Fibroblast of skin of scalp (primary cell): ENCODE results near the gene ATL1.
"Not testable (repeated sequence)": the region's sequence is repeated elsewhere in the genome, so short reads cannot be mapped to it uniquely, and the experiment has no call there.

Source experiments
- DNase-seq: peaks from one replicate; pipeline ENCODE4 v3.0.0-alpha.2; 2013

The ATL1 gene

DNA sequence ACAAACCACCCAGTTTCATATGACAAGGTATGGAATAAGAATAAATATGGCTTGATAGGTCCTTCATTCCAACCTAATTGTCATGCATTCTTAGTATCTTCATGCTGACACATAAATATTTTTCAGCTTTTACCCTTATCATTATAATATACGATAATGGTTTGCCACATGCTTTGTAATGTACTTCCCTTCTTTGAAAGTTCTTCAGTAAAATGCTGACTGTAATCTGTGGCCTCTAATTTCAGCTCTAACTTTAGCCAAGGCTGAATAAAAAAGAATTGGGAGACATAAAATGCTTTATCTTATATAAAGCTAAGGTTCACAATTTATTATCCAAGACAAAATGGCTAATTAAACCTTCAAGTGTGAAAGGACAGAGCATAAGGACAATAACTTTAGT, 24.9 kb upstream of the ATL1 start:
- DNase-seq: no peak

GRCh38 chr14:50538034-50538433, 21.9 kb upstream of the ATL1 start:
- not testable (repeated sequence) for DNase-seq

DNA sequence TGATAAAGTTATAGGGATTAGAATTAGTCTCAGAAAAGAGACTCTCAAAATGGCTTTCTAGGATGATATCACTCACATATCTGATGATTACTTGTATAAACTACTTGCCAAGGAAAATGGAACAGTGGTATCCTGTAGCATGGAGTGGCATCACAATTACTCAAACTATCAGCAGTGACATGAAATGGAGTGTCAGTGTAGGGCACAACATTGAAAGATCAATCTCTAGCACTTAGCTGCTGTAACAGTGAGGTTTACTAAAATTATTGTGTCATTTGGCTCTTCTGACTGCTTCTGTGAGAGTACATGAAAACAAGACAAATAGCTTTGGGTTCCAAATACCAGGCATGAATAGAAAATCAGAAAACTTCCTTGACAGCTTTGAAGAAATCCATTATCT, 20.9 kb upstream of the ATL1 start:
- DNase-seq: no peak

- DNase-seq: no peak
These were observed 18.8 kb upstream of the ATL1 start for GRCh38 chr14:50541159-50541567.

DNA sequence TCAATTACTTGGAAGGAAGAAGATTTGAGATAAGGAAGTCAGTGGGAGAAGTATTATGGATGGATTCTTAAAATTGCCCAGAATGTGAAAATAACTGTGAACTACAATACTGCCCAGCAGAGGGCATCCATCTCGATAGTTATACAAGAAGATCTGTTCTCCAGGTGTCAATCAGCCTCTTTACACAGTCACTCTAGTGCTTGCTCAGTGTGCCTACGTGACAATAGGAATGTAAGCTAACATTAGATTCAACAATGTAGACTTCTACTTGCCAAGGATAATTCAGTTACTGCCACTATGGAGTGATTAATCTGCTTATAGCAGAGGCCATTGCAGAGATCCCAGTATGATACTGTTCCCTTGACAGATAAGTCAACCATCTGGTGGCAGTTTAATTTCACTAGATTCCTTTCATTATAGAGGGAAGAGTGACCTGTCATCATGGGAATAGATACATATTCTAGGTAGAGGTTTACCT, 17.0 kb upstream of the ATL1 start:
- DNase-seq: peak; percentile 66

DNA sequence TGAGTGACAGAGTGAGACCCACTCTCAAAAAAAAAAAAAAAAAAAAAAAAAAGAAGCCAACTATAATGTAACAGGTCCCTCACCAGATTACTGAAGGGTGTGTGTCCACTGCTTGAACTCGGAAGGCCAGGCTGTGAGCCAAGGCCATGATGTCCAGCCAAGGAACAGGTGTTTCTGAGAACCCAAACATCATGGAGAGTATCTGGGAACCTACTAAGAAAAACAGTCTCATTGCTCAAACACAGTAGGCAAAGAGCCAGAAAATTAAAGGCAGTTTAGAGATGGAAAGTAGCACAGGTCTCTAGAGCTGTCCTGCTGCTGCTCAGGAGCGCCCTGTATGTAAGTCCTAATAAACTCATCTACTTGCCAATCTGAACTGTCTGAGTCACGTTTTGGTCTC, 15.0 kb upstream of the ATL1 start:
- DNase-seq: no peak

GRCh38 chr14:50545618-50546017, 14.3 kb upstream of the ATL1 start:
- no peak for DNase-seq

DNA sequence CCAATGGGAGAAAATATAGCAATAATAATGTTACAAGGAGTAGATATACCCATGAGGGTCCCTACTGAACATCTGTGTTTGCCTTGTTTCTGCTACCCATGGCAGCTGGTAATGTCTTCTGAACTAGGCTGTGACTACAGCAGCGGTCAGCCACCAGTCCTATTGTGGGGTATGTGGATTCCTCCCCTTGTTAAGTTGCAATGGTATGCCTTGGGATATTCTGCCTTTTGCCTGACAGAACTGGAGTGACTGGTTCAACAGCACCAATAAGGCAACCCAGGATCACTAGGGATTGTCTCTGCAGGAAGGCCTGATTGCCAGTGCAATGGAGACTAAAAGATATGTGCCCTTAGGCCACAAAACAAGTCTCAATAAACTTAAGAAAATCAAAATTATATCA, 9.7 kb upstream of the ATL1 start:
- no peak for DNase-seq

GRCh38 chr14:50551877-50552276, 8.1 kb upstream of the ATL1 start:
- no peak for DNase-seq

GRCh38 chr14:50552796-50553195, 7.1 kb upstream of the ATL1 start:
- DNase-seq: not testable (repeated sequence)

GRCh38 chr14:50560931-50561285, 963 bp downstream of the ATL1 start:
- peak; percentile 59 for DNase-seq

DNA sequence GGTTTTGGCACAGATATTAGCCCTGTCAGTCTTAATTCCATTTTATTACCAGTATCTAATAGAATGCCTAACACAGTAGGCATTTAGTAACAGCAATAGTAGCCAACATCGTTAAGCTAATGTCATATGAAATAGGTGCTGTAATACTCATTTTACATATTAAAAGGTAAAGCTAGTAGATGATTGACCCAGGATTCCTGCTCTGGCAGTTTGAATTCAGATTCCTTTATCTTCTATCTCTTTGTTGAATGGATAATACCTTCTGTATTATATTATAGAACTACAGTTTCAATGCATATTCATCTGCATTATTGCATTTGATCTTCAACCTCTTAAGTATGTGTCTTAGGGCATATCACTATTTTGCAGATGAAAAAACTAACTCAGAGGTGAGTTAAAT, 2.9 kb downstream of the ATL1 start:
- DNase-seq: no peak

DNA sequence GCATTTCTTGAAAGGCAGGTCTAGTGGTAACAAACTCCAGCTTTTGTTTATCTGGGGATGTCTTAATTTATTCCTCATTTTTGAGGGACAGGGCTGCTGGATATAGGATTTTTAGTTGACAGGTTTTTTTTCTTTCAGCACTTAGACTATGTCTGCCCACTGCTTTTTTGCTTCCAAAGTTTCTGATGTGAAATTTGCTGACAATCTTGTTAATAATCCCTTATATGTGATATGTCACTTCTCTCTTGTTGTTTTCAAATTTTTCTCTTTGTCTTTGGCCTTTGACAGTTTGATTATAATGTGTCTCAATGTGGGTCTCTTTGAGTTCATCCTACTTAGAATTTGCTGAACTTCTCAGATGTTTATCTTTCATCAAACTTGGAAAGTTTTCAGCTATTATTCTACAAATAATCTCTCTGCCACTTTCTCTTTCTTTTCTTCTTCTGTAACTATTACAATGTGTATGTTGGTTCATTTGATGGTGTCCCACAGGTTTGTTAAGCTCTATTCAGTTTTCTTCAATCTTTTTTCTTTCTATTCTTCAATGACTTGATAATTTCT, 9.8 kb downstream of the ATL1 start:
- DNase-seq: no peak

- DNase-seq: no peak
These were observed 13.9 kb downstream of the ATL1 start for GRCh38 chr14:50573862-50574261.

DNA sequence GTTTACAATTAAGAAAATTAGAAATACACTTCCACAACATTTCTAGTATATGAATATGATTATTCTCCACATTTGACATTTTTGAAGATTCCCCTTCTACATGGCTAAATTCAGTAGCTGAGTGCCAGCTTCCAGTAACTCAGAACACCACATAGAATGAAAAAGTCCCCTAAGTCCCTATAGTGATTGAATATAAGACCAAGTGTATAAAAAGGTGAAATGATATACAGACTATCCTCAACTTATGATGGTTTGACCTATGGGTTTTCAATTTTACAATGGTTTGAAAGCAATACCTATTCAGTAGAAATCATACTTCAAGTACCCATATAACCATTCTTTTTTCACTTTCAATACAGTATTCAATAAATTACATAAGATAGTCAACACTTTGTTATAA, 15.8 kb downstream of the ATL1 start:
- DNase-seq: no peak

- no peak for DNase-seq
These were observed 18.0 kb downstream of the ATL1 start for GRCh38 chr14:50577982-50578381.

DNA sequence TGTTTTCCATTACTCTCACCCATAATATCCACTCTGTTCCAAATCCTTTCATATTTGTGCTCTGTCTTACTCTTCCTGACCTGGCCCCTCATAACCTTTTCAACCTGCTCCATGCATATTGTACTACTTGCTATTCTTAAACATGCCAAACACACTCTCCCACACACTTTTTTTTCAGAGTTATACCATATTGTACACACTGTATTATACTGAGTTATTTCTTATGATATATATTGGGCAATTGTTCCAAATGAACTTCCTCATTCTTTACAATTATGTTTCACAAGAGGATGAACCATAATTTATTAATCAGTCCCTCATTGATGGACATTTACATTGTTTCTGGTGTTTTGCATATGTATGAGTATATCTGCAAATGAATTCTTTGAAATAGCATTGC, 18.5 kb downstream of the ATL1 start:
- no peak for DNase-seq

DNA sequence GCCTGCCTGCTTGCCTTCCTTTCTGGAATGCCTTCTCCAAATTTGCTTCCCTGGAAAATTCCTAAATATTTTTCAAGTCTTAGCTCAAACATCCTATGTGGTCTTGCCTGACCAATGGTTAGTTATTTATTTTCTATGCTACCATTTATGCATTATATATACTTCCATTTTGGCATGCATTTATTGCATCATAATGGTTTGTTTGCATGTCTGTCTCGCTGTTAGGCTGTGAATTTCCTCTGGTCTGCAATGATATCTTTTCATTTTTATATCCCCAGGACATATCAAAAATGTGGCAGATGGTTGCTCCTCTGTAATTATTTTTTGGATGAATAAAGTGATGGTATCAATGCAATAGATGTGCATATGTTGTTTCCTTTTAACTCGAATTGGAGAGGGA, 30.5 kb downstream of the ATL1 start:
- no peak for DNase-seq

GRCh38 chr14:50594577-50595316, 34.8 kb downstream of the ATL1 start:
- no peak for DNase-seq

DNA sequence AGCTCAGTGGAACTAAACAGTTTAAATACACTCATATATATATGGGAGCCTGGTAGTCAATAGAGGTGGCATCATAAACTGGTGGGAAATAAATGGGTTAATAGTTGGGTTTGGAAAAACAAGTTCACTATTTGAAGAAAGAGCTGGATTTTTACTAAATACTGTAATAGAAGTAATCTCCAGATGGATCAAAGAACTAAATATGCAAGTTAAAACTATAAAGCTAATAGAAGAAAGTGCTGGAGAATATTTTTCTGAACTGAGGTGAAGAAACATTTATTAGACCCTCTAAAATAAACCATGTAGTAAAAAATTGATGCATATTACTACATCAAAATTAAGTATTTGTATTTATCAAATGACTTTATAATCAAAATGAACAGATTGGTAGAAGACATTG, 38.8 kb downstream of the ATL1 start:
- DNase-seq: no peak

GRCh38 chr14:50599700-50600444, 39.9 kb downstream of the ATL1 start:
- DNase-seq: peak; percentile 49

DNA sequence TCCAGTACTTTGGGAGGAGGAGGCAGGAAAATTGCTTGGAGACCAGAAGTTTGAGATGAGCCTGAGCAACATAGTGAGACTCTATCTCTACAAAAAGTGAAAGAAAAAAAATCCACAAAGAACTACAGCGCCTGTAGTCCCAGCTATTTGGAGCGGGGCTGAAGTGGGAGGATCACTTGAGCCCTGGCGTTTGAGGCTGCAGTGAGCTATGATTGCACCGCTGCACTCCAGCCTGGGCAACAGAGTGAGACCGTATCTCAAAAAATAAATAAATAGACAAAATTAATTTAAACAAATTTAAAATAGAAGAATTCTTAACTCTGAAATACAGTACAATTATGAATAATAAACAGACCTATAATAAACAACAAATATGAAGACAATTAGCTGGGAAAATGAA, 40.9 kb downstream of the ATL1 start:
- no peak for DNase-seq

DNA sequence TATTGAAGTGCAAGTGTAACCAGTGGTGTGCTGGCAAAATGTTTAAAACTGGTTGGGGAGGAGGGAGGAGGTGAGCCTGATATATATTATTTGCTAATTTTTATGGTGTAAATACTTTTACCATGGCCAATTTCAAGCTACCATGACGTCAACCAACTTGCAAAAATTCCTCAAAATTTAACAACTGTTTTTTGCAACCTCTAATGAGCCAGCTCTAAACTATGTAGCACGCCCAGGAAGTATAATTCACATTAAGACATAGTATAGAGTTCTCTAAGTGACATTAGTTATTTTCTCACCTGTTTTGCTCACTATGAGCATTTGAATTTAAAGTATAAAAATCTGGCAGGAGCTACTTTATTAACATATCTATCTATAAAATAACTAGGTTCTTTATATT, 41.4 kb downstream of the ATL1 start:
- peak; percentile 18 for DNase-seq

GRCh38 chr14:50602035-50602434, 42.1 kb downstream of the ATL1 start:
- DNase-seq: no peak
